IMR-90 (cell line): ENCODE measurements around the gene CD82. TPM values are rescaled to one million over a fixed set of nuclear protein-coding genes. Genes with fewer than 3 reads are reported as not detected.

Source experiments
- ATAC-seq: fragments of 200-7000 bp; cut with Tn5 transposase; 2 replicates; pipeline ENCODE4 v1.9.1; 2020; ENCODE audit warnings: low read depth, mild to moderate bottlenecking, moderate library complexity
- BruUV-seq: library from RNA; stranded (reverse); fragments of 400-500 nt; replicated peaks from 2 replicates; lab custom pipeline; 2021; lab: Mats Ljungman, UMichigan
- CTCF ChIA-PET: fragments of 300-600 bp; formaldehyde crosslinking; extraction: SDS; loops from one replicate; lab custom pipeline; 2021; ENCODE audit warnings: antibody characterized with exemption; lab: Yijun Ruan, JAX
- POLR2A ChIA-PET: fragments of 300-600 bp; sonication (Branson Sonifier 250); formaldehyde crosslinking; loops from one replicate; lab custom pipeline; 2022; ENCODE audit warnings: antibody characterized with exemption; ENCODE audit not compliant: unreplicated experiment; lab: Charles Lee
- DNase-seq: peaks from one replicate; pipeline ENCODE4 v3.0.0; 2013
- H2AFZ ChIP-seq: replicated peaks from 2 replicates; pipeline ENCODE3; 2013; ENCODE audit warnings: low read length, mild to moderate bottlenecking; ENCODE audit not compliant: poor library complexity
- H2AK5ac ChIP-seq: 2 replicates; pipeline ENCODE4 v1.6.1; 2013; ENCODE audit warnings: low read depth, low read length, inconsistent platforms
- H2AK9ac ChIP-seq: replicated peaks from 2 replicates; pipeline ENCODE3; 2013; ENCODE audit warnings: mild to moderate bottlenecking, low read depth, low read length, moderate library complexity; ENCODE audit not compliant: poor library complexity
- H2BK120ac ChIP-seq: 2 replicates; pipeline ENCODE4 v1.6.1; 2013; ENCODE audit warnings: low read depth, low read length, inconsistent platforms
- H2BK15ac ChIP-seq: 3 replicates; pipeline ENCODE4 v1.6.1; 2013; ENCODE audit warnings: low read depth, low read length, inconsistent platforms
- H2BK20ac ChIP-seq: 2 replicates; pipeline ENCODE4 v1.6.1; 2013; ENCODE audit warnings: low read depth, mild to moderate bottlenecking, inconsistent platforms, low read length, moderate library complexity
- H2BK5ac ChIP-seq: 2 replicates; pipeline ENCODE4 v1.6.1; 2013; ENCODE audit warnings: mild to moderate bottlenecking, low read depth, low read length, inconsistent platforms; ENCODE audit not compliant: poor library complexity, severe bottlenecking
- H3K14ac ChIP-seq: replicated peaks from 2 replicates; pipeline ENCODE4 v1.6.1; 2013; ENCODE audit warnings: low read depth, low read length, inconsistent platforms
- H3K18ac ChIP-seq: 2 replicates; pipeline ENCODE4 v1.6.1; 2013; ENCODE audit warnings: low read depth, low read length, control low read depth
- H3K23ac ChIP-seq: 2 replicates; pipeline ENCODE4 v1.6.1; 2013; ENCODE audit warnings: low read depth, low read length, inconsistent platforms
- H3K27ac ChIP-seq: 2 replicates; pipeline ENCODE4 v1.5.1; 2013; ENCODE audit warnings: mild to moderate bottlenecking, control low read depth, low read length; ENCODE audit not compliant: insufficient read depth
- H3K27me3 ChIP-seq: 2 replicates; pipeline ENCODE4 v1.6.1; 2013; ENCODE audit warnings: low read length; ENCODE audit not compliant: control insufficient read depth, insufficient read depth
- H3K36me3 ChIP-seq: 2 replicates; pipeline ENCODE4 v1.6.1; 2013; ENCODE audit warnings: low read length, mixed read lengths; ENCODE audit not compliant: control insufficient read depth, insufficient read depth
- H3K4ac ChIP-seq: 2 replicates; pipeline ENCODE4 v1.6.1; 2013; ENCODE audit warnings: low read depth, low read length, inconsistent platforms
- H3K4me1 ChIP-seq: 2 replicates; pipeline ENCODE4 v1.6.1; 2013; ENCODE audit warnings: low read length, mixed read lengths; ENCODE audit not compliant: control insufficient read depth, insufficient read depth
- H3K4me2 ChIP-seq: 2 replicates; pipeline ENCODE4 v1.6.1; 2013; ENCODE audit warnings: low read depth, mild to moderate bottlenecking, control low read depth, low read length, moderate library complexity
- H3K4me3 ChIP-seq: 2 replicates; pipeline ENCODE4 v1.5.1; 2013; ENCODE audit warnings: low read depth, mild to moderate bottlenecking, control low read depth, low read length, moderate library complexity; ENCODE audit not compliant: insufficient read depth
- H3K56ac ChIP-seq: 2 replicates; pipeline ENCODE4 v1.6.1; 2013; ENCODE audit warnings: low read length, inconsistent platforms; ENCODE audit not compliant: insufficient read depth; ENCODE audit errors: extremely low read depth
- H3K79me1 ChIP-seq, 2 experiments: 2 replicates each; pipeline ENCODE4 v1.6.1; 2013; ENCODE audit warnings: low read length in 2 of 2, inconsistent platforms in 1 of 2, low read depth in 1 of 2
- H3K9ac ChIP-seq: 2 replicates; pipeline ENCODE4 v1.6.1; 2013; ENCODE audit warnings: low read depth, low read length, control low read depth
- H3K9me1 ChIP-seq: 2 replicates; pipeline ENCODE4 v1.6.1; 2013; ENCODE audit warnings: low read length, inconsistent platforms; ENCODE audit not compliant: insufficient read depth
- H3K9me3 ChIP-seq: 2 replicates; pipeline ENCODE4 v1.6.1; 2013; ENCODE audit warnings: low read length; ENCODE audit not compliant: control insufficient read depth, insufficient read depth
- H4K20me1 ChIP-seq: 2 replicates; pipeline ENCODE4 v1.6.1; 2013; ENCODE audit warnings: low read length, inconsistent platforms; ENCODE audit not compliant: insufficient read depth
- H4K5ac ChIP-seq: 2 replicates; pipeline ENCODE4 v1.6.1; 2013; ENCODE audit warnings: mild to moderate bottlenecking, low read depth, low read length, control low read depth
- H4K8ac ChIP-seq, 2 experiments: 2 replicates each; pipeline ENCODE4 v1.6.1; 2013; ENCODE audit warnings: low read depth in 2 of 2, low read length in 2 of 2, control low read depth in 1 of 2, inconsistent platforms in 1 of 2
- H4K91ac ChIP-seq: 2 replicates; pipeline ENCODE4 v1.6.1; 2013; ENCODE audit warnings: low read depth, low read length, inconsistent platforms; ENCODE audit not compliant: insufficient read depth
- BHLHE40 ChIP-seq: fragments of 150-350 bp; IDR thresholded peaks from 2 replicates; pipeline ENCODE4 v1.6.1; 2016; ENCODE audit warnings: mild to moderate bottlenecking, low read depth, low read length
- CEBPB ChIP-seq: IDR thresholded peaks from 2 replicates; pipeline ENCODE4 v1.6.1; 2012; ENCODE audit warnings: low read depth, low read length, improper control_type of control experiment
- CTCF ChIP-seq: conservative IDR thresholded peaks from 2 replicates; pipeline ENCODE4 v1.5.1; 2012; ENCODE audit warnings: mild to moderate bottlenecking, low read depth, low read length, improper control_type of control experiment
- FOS ChIP-seq: fragments of 150-350 bp; IDR thresholded peaks from 2 replicates; pipeline ENCODE4 v1.6.1; 2016; ENCODE audit warnings: low read depth, low read length
- MAFK ChIP-seq: IDR thresholded peaks from 2 replicates; pipeline ENCODE4 v1.6.1; 2012; ENCODE audit warnings: low read depth, low read length, improper control_type of control experiment
- MAZ ChIP-seq: IDR thresholded peaks from 2 replicates; pipeline ENCODE4 v1.6.1; 2012; ENCODE audit warnings: low read depth, mild to moderate bottlenecking, low read length, improper control_type of control experiment, moderate library complexity, borderline replicate concordance
- NFE2L2 ChIP-seq: fragments of 150-350 bp; IDR thresholded peaks from 2 replicates; pipeline ENCODE4 v1.6.1; 2016; ENCODE audit warnings: low read depth, mild to moderate bottlenecking, low read length
- POLR2A ChIP-seq: IDR thresholded peaks from 2 replicates; pipeline ENCODE4 v1.6.1; 2012; ENCODE audit warnings: mild to moderate bottlenecking, low read depth, low read length
- RFX5 ChIP-seq: IDR thresholded peaks from 2 replicates; pipeline ENCODE4 v1.8.0; 2012; ENCODE audit warnings: low read depth, mild to moderate bottlenecking, low read length, moderate library complexity
- USF2 ChIP-seq: fragments of 150-350 bp; IDR thresholded peaks from 2 replicates; pipeline ENCODE4 v1.6.1; 2017; ENCODE audit warnings: mild to moderate bottlenecking, antibody characterized with exemption, low read length, low read depth
- WGBS, 2 experiments: methylation state at CpG; one replicate each; pipeline versions ENCODE4 v1.1.5 to v1.1.7; 2013; ENCODE audit warnings: missing lambda C conversion rate in 2 of 2; ENCODE audit not compliant: insufficient read length in 1 of 2; ENCODE audit errors: extremely low coverage in 2 of 2; 5-methylcytosine and 5-hydroxymethylcytosine counted together
- dilution Hi-C: fragments of 300-500 bp; cut with HindIII; formaldehyde crosslinking; loops from one replicate; pipeline ENCODE4 v1.14.3; 2018; ENCODE audit warnings: low sequenced_read_pairs; ENCODE audit not compliant: unreplicated experiment
- in situ Hi-C: fragments of 300-500 bp; cut with MboI; formaldehyde crosslinking; loops from 3 replicates; pipeline ENCODE4 v1.14.3; 2019; ENCODE audit warnings: low sequenced_read_pairs, inconsistent platforms, mixed read lengths
- intact Hi-C: fragments of 100-400 bp; cut with micrococcal nuclease; formaldehyde crosslinking; loops from 2 replicates; pipeline ENCODE4 v1.10.0; 2022
- polyA plus RNA-seq, 3 experiments: library from polyadenylated mRNA; depleted of rRNA; stranded (reverse); fragments of >200 nt; gene quantifications; 2 replicates each; pipeline ENCODE4 v1.2.3, GENCODE V29; 2012; ENCODE audit warnings: low replicate concordance in 1 of 3
- total RNA-seq: library from RNA; depleted of rRNA; stranded (reverse); fragments of >200 nt; gene quantifications from 2 replicates; pipeline ENCODE4 v1.2.3, GENCODE V29; 2012
- TF ChIP-seq, protein P1 (sequence below): fragments of 150-350 bp; IDR thresholded peaks from 2 replicates; pipeline ENCODE4 v1.6.1; 2016; ENCODE audit warnings: low read depth, mild to moderate bottlenecking, low read length, moderate library complexity, borderline replicate concordance

The CD82 gene
- total and polyA plus RNA-seq, 2 of the 4 experiments (the other 2 are of a cell fraction) = 32.8 to 49.4 TPM

GRCh38 chr11:44574610-44575287, 9.3 kb downstream of the CD82 start:
- peak overlapping the region; percentile 80 for H3K18ac ChIP-seq
- CTCF ChIA-PET = interaction anchor here (0.5 to 1.3 kb wide), 2 partner anchors 35 to 104 kb away, joined by 3 to 4 read pairs; no protein-coding TSS in a partner anchor
- no TSS peak for BruUV-seq

More at GRCh38 chr11:44574610-44575287, 9.3 kb downstream of the CD82 start:
- Histone ChIP-seq H2BK20ac (peak overlapping the region; percentile 88), H3K36me3 (no peaks in the 10 kb centered on the region), H3K9me3 (no peaks in the 10 kb centered on the region), H3K9me1 (peaks cover 28% of the 10 kb centered on the region), H3K27me3 (no peaks in the 10 kb centered on the region), H4K5ac (peak overlapping the region; percentile 74), H3K9ac (peak overlapping the region; percentile 54), H3K79me1 (peaks cover 41 to 77% of the 10 kb centered on the region in 2 experiments), H3K4me1 (peaks cover 42% of the 10 kb centered on the region), H4K91ac (peak overlapping the region; percentile 93), H4K8ac (peak overlapping the region; percentile 29 to 91; a peak in 3 of 4 replicates), H2AFZ (no peak overlapping the region), H3K4ac (peak overlapping the region; percentile 91), H2BK120ac (peak overlapping the region; percentile 96), H3K56ac (peak overlapping the region; percentile 71; the same call in 1 of the 2 replicates), H3K4me3 (no peak overlapping the region), H3K14ac (peak overlapping the region; percentile 89), H2AK9ac (no peak overlapping the region), H3K27ac (peak overlapping the region; percentile 96), H3K4me2 (peak overlapping the region; percentile 63), H2BK5ac (peak overlapping the region; percentile 99), H3K23ac (peak overlapping the region; percentile 61), H4K20me1 (no peaks in the 10 kb centered on the region), H2AK5ac (peak overlapping the region; percentile 84; the same call in 1 of the 2 replicates), H2BK15ac (peak overlapping the region; percentile 80; the same call in 2 of the 3 replicates)
- in situ Hi-C loops = loop anchor here (25.0 kb wide), 1 partner anchor 1238 kb away; the partner anchor contains the start of gene SLC35C1
- TF ChIP-seq MAFK = peak; percentile 41; the same call in 1 of the 2 replicates
- TF ChIP-seq FOS = peak; percentile 53; the same call in 1 of the 2 replicates
- TF ChIP-seq USF2 = peak; percentile 18; the same call in 1 of the 2 replicates
- TF ChIP-seq POLR2A = peak; percentile 59
- TF ChIP-seq CEBPB = peak; percentile 99
- TF ChIP-seq, protein P1, sequence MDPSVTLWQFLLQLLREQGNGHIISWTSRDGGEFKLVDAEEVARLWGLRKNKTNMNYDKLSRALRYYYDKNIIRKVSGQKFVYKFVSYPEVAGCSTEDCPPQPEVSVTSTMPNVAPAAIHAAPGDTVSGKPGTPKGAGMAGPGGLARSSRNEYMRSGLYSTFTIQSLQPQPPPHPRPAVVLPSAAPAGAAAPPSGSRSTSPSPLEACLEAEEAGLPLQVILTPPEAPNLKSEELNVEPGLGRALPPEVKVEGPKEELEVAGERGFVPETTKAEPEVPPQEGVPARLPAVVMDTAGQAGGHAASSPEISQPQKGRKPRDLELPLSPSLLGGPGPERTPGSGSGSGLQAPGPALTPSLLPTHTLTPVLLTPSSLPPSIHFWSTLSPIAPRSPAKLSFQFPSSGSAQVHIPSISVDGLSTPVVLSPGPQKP = no peak
- TF ChIP-seq MAZ = peak; percentile 36; the same call in 1 of the 2 replicates
- TF ChIP-seq RFX5 = no peak
- TF ChIP-seq BHLHE40 = peak; percentile 60; the same call in 1 of the 2 replicates
- no peak for TF ChIP-seq CTCF
- TF ChIP-seq NFE2L2 = no peak
- POLR2A ChIA-PET = no interaction called here
- intact Hi-C loops = no loop called here
- dilution Hi-C loops = no loop called here
- WGBS, 2 experiments = no CpG with 5 or more reads among the region's 5 CpGs
- peak; percentile 98 for DNase-seq
- ATAC-seq = peak; percentile 77
